HG03103 (cell line): Measurements from ENCODE around the gene SCN1B.
"Not testable (repeated sequence)": the region's sequence is repeated elsewhere in the genome, so short reads cannot be mapped to it uniquely, and the experiment has no call there.

Experiments
- ATAC-seq: cut with Tn5 transposase; IDR thresholded peaks from one replicate; pipeline ENCODE4 v1.9.1; 2021; ENCODE audit warnings: low read depth; ENCODE audit not compliant: unreplicated experiment

The SCN1B gene

DNA sequence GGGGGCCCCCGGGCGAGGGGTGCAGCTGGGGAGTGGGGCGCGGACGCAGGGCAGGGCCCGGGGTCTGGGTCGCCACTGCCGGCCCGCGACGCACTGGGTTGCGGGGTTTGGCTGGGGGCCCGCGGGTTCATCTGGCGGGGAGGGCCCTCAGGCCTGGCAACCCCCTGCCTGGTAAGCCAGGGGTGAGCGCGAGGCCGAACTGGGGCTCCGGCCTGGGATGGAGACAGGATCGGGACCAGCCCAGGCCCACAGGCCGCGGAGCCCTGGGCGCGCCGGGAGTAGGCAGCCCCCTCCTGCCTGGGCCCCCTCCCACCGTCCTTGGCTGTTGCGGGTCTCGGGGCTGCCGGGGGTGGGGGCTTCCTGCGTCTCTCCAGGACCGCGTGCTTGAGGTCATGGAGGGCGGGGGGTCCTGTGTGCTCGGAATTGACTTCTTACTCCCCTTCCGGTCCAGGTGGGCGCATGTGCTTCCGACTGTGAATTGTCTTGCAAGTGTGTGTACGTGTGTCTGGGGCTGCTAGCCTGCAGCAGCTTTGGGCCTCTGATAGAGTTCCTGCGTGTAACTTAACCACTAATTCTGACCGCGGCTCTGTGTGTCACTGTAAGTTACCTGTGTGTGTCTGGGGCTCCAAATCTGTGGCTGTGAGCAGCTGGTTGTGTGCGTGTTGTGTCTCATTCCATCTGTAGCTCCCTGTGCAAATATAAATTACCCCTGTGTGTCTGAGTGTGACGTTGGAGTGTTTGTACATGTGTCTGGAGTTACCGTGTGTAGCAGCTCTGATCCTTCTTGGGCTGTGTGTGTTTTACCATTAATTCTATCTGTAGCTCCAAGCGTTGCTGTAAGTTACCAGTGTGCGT, 29.4 kb upstream of the SCN1B start:
- ATAC-seq, result no peak

DNA sequence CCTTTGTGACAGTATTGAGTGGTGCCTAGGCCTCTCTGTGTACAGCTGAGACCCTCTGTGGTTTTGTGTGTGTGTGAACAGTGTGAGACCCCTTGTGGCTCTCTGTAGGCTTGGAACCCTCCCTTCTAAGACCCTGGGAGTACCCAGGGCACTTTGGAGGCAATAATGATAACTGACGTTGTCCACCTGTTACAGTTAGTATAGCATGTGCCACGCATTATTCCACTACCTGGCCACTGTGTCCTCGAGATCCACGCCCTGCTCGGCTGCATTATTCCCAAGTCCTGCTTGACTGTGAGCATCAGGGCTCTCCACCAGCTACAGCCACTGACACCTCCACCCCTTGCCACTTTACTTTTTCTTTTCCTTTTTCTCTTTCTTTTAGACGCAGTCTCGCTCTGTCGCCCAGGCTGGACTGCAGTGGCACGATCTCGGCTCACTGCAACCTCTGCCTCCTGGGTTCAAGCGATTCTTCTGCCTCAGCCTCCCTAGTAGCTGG, 28.2 kb upstream of the SCN1B start:
- no peak for ATAC-seq

DNA sequence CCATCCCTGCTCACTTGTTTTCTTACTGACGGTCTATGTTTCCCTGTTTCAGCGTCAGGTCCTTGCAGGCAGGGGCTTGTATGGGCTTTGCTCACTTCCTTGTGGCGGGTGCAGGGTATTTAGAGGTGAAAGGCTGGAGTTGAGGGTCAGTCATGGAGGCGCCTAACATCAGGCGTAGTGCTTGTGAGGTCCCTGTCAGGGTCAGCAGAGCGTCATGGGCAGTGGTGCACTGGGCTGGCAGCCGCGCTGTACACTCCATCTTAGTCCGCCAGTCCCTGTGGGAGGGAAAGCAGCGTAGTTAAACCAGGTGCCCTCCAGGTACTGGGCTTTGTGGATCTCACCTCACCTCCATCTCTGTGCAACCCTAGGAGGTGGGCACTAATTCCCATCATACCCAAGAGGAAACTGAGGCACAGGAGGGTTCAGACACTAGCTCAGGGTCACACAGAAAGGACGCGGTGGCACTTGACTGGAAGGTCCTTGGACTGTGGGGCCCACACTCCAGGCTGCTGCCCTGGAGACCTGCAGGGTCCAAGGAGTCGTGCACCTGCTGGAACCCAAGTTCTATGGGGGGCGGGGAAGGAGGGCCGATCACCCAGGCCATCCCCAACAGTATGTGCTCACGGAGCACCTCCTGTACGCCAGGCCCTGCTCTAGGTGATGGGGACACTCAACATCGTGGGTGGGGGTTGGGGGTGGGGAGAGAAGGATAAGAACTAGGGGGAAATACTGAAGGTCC, 25.6 kb upstream of the SCN1B start:
- no peak for ATAC-seq

DNA sequence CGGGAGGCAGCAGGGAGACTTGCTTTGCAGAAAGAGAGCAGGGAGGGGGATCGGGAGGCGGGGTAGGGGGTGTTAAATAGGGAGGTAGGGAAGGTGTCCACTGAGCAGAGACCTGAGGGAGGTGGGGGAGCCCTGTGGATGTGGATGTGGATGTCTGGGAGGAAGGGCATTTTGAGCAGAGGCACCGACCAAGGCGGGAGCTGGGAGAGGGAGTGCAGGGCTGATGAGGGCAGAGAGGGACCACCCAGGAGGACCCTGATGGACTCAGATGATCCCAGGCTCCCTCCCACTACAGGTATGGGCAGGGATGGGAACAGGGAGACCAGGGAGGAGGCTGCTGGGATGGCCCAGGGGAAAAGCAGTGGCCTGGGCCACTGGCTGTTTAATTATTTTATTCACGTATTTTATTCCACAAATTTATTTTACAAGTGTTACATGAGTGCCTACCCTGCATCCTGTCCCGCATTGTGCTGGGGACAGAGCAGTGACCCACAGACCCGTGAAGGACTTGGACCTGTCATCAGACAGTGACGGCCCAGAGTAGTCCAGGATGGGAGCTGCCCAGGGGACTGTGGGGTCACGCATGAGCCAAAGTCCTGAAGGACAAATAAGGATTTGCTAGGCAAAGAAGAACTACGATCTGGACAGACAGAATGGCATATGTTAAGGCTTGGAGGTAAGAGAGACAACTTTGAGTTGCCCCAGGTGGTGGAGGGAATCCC, 24.9 kb upstream of the SCN1B start:
- no peak for ATAC-seq

DNA sequence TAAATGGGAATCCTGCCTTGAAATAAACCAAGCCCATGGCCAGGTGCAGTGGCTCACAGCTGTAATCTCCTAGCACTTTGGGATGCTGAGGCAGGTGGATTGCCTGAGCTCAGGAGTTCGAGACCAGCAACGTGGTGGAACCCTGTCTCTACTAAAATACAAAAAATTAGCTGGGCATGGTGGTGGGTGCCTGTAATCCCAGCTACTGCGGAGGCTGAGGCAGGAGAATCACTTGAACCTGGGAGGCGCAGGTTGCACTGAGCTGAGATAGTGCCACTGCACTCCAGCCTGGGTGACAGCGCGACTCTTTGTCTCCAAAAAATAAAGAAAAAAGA, 24.3 kb upstream of the SCN1B start:
- not testable (repeated sequence) for ATAC-seq

DNA sequence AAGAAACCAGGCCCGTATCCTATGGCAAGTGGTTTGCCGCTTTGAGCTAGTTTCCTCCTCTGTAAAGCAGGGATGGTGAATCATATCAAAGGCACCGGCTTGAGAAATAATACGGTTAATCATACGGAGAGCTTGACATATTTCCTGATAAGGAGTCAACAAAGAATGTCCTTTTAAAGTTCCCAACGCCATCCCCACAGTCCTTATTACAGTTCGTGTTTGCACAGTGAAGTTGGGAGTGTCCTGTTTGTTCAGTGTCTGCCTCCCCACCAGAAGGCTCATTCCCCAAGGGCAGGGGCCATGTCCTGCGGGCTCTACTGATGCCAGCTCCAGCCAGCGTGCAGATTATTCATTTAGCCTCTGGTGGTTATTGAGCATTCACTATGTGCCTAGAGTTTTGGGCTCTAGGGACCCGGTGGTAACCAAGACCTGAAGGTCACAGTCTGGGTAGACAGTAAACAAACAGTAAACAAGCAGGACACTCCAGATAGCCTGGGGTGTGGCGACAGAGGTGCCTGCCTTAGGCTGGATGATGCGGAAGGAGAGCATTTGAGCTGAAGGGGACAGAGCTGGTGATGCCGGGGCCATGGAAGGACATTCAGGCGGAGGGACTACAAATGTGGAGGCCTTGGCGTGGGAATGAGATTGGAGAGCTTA, 23.8 kb upstream of the SCN1B start:
- ATAC-seq, result no peak

DNA sequence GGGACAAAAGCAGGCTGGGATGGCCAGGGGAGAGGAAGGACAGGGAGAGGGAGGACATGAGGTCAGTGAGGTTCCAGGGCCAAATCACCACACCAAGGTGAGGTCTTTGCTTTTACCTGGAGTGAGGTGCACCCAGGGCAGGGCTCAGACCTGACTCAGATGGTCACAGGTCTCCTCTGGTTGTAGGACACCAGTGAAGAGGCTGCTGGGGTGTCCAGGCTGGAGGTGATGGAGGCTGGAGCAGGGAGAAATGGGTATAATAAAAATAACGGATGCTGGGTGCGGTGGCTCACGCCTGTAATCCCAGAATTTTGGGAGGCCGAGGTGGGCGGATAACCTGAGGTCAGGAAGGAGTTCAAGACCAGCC, 23.3 kb upstream of the SCN1B start:
- ATAC-seq, result no peak

DNA sequence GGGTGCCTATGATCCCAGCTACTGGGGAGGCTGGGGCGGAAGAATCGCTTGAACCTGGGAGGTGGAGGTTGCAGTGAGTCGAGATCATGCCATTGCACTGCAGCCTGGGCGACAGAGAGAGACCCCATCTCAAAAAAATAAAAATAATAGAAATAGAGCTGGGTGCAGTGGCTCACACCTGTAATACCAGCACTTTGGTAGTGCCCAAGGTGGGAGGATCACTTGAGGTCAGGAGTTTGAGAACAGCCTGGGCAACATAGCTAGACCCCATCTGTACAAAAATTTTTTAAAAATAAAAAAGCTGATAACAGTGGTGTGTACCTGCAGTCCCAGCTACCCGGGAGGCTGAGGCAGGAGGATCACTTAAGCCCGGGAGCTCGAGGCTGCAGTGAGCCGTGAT, 22.8 kb upstream of the SCN1B start:
- ATAC-seq, result not testable (repeated sequence)

DNA sequence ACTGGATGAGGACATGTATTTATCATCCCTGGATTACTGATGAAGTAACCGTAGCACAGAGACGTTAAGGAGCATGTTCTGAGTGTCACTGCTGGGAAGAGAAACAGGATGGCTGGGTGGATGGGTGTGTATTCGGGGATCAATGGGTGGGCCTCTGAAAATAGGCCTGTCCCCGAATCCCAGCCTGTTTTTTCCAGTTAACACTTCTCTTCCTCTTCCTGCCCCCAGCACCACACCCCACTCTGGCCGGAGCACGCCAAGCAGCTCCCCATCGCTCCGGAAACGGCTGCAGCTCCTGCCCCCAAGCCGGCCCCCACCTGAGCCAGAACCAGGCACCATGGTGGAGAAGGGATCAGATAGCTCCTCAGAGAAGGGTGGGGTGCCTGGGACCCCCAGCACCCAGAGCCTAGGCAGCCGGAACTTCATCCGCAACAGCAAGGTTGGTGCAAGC, 21.4 kb upstream of the SCN1B start:
- ATAC-seq, result no peak

DNA sequence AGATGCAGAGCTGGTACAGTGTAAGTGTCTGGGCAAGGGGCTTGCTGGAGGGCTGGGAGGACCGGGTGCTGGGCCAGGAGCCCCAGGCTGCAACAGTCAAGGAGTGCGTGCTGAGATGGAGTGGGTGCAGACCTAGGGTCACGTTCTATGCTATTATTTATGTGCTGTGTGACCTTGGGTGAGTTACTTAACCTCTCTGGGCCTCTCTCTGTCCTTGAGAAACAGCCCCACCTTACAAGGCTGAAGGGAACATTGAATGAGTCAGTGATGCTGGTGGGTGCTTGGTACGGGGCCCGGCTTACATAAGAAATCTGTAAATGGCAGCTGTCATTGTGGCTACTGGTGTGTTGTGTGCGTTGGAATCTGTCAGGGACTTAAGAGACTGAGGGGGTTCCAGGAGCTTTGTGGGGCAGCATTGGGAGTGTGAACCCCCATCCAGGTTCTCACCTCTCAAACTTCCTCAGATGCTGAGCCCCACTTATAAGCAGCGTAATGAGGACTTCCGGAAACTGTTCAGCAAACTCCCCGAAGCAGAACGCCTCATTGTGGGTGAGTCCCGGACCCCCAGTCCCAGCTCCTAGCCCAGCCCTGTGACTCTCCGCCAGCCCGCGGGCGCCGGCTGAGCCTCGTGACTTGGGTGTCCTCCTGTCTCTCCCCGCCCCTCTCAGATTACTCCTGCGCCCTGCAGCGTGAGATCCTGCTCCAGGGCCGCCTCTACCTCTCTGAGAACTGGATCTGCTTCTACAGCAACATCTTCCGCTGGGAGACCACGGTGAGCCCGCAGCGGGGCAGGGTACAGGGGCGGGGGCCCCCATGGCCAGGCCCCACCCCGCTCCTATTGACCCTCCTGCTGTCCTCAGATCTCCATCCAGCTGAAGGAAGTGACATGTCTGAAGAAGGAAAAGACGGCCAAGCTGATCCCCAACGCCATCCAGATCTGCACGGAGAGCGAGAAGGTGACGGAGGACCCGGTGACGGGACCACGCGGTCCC, 20.6 kb upstream of the SCN1B start:
- no peak for ATAC-seq

DNA sequence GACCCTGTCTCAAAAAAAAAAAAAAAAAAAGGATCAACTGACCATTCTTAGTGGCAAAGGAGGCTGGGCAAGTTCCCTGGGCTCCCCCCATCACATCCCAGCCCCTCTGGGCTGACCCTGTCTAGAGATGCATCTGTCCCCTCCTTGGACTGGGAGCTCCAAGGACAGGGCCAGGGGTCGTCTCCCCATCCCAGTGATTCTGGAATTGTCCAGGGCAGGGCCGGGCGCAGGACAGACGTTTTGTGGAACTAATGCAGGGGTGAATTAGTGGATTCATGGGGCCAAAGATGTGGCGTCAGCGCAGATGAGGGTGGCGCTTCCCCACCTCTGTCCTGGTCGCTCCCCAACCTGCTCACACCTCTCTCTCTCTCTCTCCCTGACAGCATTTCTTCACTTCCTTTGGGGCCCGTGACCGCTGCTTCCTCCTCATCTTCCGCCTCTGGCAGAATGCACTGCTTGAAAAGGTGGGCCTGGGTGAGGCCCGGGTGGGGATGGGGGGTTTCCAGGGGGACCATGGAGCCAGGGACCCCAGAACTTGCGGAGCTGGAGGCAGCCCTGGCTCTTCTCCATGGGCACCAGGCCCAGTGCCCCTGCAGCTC, 19.1 kb upstream of the SCN1B start:
- no peak for ATAC-seq

DNA sequence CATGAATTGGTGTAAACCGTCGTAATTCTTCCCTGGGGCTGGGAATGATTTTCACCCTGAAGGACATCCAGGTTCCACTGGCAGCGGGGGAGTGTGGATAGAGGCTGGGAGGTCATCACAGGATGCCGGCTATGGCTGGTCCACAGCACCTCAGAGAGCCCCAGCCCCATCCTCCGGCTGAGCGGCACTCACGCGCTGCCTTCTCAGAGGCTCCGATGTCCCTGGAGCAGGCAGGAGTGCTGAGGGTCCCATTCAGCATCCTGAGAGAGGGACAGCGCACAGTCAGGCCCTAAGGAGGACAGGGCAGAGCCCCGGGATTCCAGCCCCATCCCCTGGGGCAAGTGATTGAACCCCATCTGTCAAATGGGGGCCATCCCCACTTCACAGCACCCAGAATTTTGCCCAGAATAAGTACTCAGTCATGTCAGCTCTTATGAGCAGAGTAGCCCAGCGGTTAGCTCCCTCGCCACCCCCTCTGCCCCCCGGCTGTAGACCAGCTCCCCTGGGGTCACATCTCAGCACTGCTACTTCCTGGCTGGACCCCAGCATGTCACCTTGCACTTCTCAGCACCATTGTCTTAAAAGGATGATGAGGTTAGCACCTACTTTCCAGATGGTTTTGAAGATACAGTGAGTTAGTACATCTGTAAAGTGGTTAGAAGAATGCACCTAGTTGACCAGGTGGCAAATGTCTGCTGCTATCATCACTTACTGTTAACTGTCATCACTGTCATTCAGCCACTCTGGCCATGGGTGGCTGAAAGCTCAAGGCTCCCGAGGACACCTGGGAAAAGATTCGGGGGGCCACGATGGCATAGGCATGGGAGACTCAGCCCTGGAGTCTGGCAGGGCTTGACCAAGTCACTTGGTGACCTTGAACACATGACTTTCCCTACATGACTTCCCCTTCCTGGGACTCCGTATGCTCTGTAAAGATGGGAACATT, 18.3 kb upstream of the SCN1B start:
- no peak for ATAC-seq

DNA sequence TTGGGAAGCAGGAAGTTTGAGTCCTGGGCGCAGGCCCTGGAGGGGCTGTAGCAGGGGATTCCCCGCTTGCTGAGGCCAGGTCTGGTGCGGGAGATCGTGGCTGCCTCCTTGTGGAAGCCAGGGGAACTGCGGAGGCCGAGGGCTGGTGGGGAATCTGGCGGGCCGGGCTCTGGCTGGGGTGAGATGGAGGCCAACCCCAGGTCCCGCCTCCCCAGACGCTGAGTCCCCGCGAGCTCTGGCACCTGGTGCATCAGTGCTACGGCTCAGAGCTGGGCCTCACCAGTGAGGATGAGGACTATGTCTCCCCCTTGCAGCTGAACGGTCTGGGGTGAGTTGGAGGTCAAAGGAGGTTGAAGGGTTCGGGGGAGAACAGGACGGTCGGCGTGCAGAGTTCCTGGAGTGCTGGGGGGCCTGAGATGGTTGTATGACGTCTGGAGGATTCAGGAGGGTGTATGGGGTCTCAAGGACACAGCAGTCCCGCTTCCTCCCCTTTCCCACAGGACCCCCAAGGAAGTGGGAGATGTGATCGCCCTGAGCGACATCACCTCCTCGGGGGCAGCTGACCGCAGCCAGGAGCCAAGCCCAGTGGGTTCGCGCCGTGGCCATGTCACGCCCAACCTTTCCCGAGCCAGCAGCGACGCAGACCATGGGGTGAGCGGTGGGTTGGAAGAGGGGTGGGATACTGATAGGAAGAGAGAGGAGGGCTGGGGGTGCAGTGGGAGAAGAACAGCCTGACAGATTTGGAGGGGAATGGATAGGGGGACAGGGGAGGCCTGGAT, 17.0 kb upstream of the SCN1B start:
- no peak for ATAC-seq

DNA sequence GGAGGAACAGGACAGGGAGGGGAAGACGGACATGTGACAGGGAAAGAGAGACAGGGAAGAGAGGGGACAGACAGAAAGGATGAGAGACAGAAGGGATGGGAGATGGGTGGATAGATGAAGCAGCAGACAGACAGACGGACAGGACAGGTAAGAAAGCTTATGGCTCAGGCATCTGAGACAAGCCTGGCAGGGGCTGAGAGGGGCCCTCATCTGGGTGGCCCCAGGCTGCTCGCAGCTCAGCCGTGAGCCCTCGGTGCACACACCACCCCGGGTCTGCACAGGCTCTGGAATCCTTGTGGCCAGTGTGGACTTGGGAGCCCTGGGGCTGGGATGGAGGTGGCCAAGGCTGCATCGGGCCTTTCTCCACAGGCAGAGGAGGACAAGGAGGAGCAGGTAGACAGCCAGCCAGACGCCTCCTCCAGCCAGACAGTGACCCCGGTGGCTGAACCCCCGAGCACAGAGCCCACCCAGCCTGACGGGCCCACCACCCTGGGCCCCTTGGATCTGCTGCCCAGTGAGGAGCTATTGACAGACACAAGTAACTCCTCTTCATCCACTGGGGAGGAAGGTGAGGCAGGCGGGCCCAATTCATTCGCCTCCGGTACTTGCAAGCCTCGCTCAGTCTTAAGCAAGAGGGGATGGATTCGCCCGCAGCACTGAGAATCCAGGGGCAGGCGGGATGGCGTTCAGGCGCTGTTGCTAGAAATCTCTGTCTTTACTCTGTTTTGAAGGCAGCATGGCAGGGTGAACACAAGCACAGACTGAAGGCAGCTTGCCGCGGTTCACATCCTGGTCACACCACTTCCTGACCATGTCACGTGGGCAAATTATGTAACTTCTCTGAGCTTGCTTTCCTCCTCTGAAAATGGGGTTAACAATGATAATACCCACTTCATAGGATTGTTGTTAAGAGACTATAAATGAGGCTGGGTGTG, 16.2 kb upstream of the SCN1B start:
- ATAC-seq, result no peak

DNA sequence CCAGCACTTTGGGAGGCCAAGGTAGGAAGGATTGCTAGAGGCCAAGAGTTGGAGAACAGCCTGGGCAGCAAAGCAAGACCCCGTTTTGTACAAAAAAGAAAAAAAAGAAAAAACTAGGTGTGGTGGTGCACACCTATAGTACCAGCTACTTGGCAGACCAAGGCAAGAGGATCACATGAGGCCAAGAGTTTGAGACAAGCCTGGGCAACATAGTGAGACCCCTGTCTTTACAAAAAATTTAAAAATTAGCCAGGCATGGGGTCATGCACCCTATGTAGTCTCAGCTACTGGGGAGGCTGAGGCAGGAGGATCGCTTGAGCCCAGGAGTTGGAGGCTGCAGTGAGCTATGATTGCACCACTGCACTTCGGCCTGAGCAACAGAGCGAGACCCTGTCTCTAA, 15.5 kb upstream of the SCN1B start:
- ATAC-seq, result not testable (repeated sequence)

DNA sequence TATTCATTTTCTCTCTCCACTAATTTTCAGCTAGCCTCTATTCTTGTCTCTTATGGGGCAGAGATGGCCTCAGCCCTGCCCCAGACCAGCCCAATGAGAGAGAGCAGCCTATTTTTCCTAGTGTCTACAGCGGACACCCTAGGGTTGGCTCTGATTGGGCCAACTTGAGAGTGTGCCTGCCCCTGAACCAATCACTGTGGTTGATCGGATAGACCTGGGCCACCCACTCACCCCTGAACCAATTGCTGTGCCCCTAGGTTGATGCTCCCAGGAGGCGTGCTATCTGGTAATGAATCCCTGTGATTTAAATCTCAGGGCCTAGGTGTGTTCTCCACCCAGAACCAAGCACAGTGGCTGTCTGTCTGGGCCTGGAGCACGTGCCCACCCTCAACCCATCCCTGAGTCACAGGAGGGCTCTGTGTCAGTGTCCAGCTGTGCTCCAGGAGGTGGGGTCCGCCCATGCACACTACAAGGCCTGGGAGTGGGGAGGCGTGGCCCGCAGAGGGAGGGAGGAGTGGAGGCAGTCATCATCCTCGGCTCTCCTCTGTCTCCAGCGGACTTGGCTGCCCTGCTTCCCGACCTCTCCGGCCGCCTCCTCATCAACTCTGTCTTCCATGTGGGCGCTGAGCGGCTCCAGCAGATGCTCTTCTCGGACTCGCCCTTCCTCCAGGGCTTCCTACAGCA, 14.9 kb upstream of the SCN1B start:
- ATAC-seq, result no peak
